Measurements from ENCODE around the gene EBNA1BP2. TPM values are rescaled to one million over a fixed set of nuclear protein-coding genes. Genes with fewer than 3 reads are reported as not detected.

Gene EBNA1BP2
- total and polyA plus RNA-seq, 4 donors: 28.0 to 58.6 (median 40.8) TPM

DNA sequence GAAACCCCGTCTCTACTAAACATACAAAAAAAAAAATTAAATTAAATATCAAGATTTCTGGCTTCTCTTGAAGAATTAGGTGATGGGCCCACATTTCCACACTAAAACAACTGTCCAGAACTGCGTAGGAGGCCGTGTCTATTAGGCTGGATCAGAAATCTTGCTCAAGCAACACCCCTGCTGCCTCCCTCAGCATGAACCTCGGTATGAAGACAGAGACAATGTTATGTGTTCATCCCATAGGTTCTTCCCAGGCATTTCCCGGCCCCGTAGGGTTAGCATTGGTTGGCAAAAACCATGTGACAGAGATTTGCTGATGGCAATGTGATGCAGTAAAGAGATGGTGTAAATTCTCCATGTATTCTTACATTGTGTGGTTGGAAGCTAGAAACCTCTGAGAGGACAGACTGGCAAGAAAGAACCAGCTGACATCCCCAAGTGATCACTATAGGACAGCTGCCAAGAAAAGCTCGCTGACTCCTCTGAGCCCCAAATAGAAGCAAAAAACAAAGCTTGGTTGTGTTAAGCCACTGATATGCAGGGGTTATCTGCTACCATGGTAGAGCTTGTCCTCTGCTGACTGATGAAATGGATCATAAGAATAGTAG, 34.5 kb downstream of the EBNA1BP2 start:
- no peak for ATAC-seq (ENCODE audit: low FRiP score)

DNA sequence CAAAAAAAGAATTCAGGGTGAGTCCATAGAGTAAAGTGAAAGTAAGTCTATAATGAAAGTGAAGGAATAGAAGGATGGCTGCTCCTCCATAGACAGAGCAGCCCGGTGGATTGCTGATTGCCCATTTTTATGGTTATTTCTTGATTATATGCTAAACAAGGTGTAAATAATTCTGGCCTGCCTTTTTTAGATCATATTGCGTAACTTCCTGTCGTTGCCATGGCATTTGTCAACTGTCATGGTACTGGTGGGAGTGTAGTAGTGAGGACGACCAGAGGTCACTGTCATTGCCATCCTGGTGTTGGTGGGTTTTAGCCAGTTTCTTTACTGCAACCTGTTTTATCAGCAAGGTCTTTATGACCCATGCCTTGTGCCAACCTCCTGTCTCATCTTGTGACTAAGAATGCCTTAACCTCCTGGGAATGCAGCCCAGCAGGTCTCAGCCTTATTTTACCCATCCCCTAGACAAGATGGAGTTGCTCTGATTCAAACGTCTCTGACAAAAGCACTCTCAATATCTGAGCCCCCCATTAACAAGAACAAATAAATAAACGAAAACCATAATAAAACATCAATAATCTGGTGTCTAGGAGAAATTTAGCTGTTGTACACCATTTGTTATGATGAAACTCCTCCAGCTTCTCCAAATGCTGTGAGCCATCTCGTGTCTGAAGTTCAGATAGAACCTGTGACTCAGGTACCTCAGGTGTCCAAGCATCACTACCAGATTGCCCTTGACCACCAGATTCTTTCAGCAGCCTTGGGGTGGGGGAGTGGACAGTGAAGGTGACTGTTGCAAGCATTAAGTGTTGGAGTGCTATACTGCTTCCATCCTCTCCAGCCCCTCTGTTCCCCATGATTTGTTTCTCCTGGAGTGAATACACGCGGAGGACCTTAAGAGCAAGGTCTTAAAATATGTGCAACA, 36.0 kb downstream of the EBNA1BP2 start:
- H3K9me3 ChIP-seq (ENCODE audit: control insufficient read depth, low read length): no peaks in the 10 kb centered on the region
- no peak overlapping the region for H3K4me3 ChIP-seq (ENCODE audit: low read length in 2 of 2)
- 69 to 75% methylated on average over 9 of the region's 9 CpGs for WGBS, 2 donors
- H3K27ac ChIP-seq (ENCODE audit: low read depth in 1 of 2, low read length in 2 of 2): no peak overlapping the region
- intact Hi-C loops (cut with DNase I): no loop called here
- H3K27me3 ChIP-seq (ENCODE audit: control insufficient read depth in 1 of 2, insufficient read depth in 2 of 2, low read length in 1 of 2): no peaks in the 10 kb centered on the region
- DNase-seq (no peak), ATAC-seq (ENCODE audit: low FRiP score) (no peak)
- H3K4me1 ChIP-seq (ENCODE audit: control insufficient read depth in 1 of 2, insufficient read depth in 2 of 2, low read length in 2 of 2): no peaks in the 10 kb centered on the region
- H3K36me3 ChIP-seq (ENCODE audit: control insufficient read depth in 1 of 2, insufficient read depth in 2 of 2, low read length in 1 of 2): no peaks in the 10 kb centered on the region

More for the DNA sequence above, 34.5 kb downstream of the EBNA1BP2 start:
- H3K36me3 ChIP-seq (ENCODE audit: control insufficient read depth in 1 of 2, insufficient read depth in 2 of 2, low read length in 1 of 2): no peaks in the 10 kb centered on the region
- no peaks in the 10 kb centered on the region for H3K9me3 ChIP-seq (ENCODE audit: control insufficient read depth, low read length)
- H3K4me1 ChIP-seq (ENCODE audit: control insufficient read depth in 1 of 2, insufficient read depth in 2 of 2, low read length in 2 of 2): no peaks in the 10 kb centered on the region
- no peak overlapping the region for H3K27ac ChIP-seq (ENCODE audit: low read depth in 1 of 2, low read length in 2 of 2)
- H3K27me3 ChIP-seq (ENCODE audit: control insufficient read depth in 1 of 2, insufficient read depth in 2 of 2, low read length in 1 of 2): no peaks in the 10 kb centered on the region
- WGBS, 2 donors: 78 to 81% methylated on average over 7 of the region's 7 CpGs
- intact Hi-C loops (cut with DNase I): no loop called here
- DNase-seq: no peak
- H3K4me3 ChIP-seq (ENCODE audit: low read length in 2 of 2): no peak overlapping the region

DNA sequence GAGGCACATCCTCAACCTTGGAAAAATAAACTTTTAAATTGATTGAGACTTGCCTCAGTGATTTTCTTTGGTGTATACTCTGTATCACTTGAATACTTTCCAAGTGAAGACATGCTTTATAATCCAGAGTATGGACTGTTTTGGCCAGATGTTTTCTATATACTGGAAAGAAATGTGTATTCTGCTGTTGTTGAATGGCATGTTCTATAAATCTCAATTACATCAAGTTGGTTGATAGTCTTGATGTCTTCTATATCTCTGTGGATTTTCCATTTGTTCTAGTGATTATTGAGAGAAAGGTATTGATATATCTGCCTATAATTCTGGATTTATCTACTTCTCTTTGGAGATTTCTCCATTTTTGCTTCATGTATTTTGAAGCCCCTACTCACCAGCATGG, 37.5 kb downstream of the EBNA1BP2 start:
- ATAC-seq (ENCODE audit: low FRiP score): no peak
- no peaks in the 10 kb centered on the region for H3K27me3 ChIP-seq (ENCODE audit: control insufficient read depth in 1 of 2, insufficient read depth in 2 of 2, low read length in 1 of 2)
- intact Hi-C loops (cut with DNase I): no loop called here

DNA sequence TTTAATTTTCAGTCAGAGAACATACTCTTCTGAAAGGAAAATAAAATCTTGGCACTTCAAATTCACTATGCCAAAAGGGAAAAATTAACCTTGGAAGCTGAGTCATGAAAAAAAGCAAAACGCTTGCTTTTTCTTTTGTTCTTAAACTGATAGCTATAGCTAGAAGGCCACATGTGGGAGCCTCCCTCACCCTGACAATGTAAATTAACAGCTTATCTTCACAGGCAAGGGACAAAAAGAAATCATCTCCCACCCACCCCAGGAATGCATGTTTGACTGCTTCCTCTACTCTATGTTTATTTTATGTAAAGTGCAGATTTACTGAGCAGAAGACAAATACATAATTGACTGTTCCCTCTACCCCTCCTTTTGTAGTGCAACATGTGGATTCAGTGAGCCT, 38.0 kb downstream of the EBNA1BP2 start:
- DNase-seq: no peak
- WGBS, 2 donors: 19 to 21% methylated on average over 1 of the region's 1 CpG
- no peak for ATAC-seq (ENCODE audit: low FRiP score)
- intact Hi-C loops (cut with DNase I): no loop called here
- Histone ChIP-seq H3K4me3 (ENCODE audit: low read length in 2 of 2) (no peak overlapping the region), H3K9me3 (ENCODE audit: control insufficient read depth, low read length) (peaks cover 2% of the 10 kb centered on the region), H3K4me1 (ENCODE audit: control insufficient read depth in 1 of 2, insufficient read depth in 2 of 2, low read length in 2 of 2) (no peaks in the 10 kb centered on the region), H3K36me3 (ENCODE audit: control insufficient read depth in 1 of 2, insufficient read depth in 2 of 2, low read length in 1 of 2) (no peaks in the 10 kb centered on the region), H3K27me3 (ENCODE audit: control insufficient read depth in 1 of 2, insufficient read depth in 2 of 2, low read length in 1 of 2) (no peaks in the 10 kb centered on the region), H3K27ac (ENCODE audit: low read depth in 1 of 2, low read length in 2 of 2) (no peak overlapping the region)

More for the DNA sequence above, 37.5 kb downstream of the EBNA1BP2 start:
- no peak for DNase-seq
- Histone ChIP-seq H3K27ac (ENCODE audit: low read depth in 1 of 2, low read length in 2 of 2) (no peak overlapping the region), H3K4me1 (ENCODE audit: control insufficient read depth in 1 of 2, insufficient read depth in 2 of 2, low read length in 2 of 2) (no peaks in the 10 kb centered on the region), H3K4me3 (ENCODE audit: low read length in 2 of 2) (no peak overlapping the region), H3K36me3 (ENCODE audit: control insufficient read depth in 1 of 2, insufficient read depth in 2 of 2, low read length in 1 of 2) (no peaks in the 10 kb centered on the region), H3K9me3 (ENCODE audit: control insufficient read depth, low read length) (peaks cover under 1% of the 10 kb centered on the region)

DNA sequence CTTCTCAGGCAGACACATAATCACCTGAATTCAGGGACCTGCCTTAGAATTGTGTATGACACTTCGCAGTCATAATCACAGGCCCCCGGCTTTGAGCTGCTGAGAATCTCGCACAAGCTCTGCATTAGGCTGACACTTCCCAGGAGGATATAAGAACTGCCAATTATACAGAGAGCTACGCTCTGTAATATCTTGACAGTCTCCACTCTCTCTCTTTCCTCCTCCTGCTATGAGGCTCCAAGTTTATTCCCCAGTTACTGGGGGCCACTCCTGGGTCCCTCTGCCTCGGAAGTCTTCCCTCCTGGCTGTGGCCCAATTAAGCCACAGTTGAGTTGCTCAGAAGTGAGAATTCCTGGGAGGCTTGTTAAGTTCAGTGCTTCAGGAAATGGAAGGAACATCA, 42.7 kb downstream of the EBNA1BP2 start:
- Histone ChIP-seq H3K9me3 (ENCODE audit: control insufficient read depth, low read length) (peaks cover 3% of the 10 kb centered on the region), H3K36me3 (ENCODE audit: control insufficient read depth in 1 of 2, insufficient read depth in 2 of 2, low read length in 1 of 2) (no peaks in the 10 kb centered on the region), H3K27ac (ENCODE audit: low read depth in 1 of 2, low read length in 2 of 2) (no peak overlapping the region), H3K4me3 (ENCODE audit: low read length in 2 of 2) (no peak overlapping the region), H3K4me1 (ENCODE audit: control insufficient read depth in 1 of 2, insufficient read depth in 2 of 2, low read length in 2 of 2) (no peaks in the 10 kb centered on the region), H3K27me3 (ENCODE audit: control insufficient read depth in 1 of 2, insufficient read depth in 2 of 2, low read length in 1 of 2) (no peaks in the 10 kb centered on the region)
- WGBS, 2 donors: 54 to 55% methylated on average over 5 of the region's 5 CpGs
- DNase-seq (no peak), ATAC-seq (ENCODE audit: low FRiP score) (no peak)
- intact Hi-C loops (cut with DNase I): no loop called here

DNA sequence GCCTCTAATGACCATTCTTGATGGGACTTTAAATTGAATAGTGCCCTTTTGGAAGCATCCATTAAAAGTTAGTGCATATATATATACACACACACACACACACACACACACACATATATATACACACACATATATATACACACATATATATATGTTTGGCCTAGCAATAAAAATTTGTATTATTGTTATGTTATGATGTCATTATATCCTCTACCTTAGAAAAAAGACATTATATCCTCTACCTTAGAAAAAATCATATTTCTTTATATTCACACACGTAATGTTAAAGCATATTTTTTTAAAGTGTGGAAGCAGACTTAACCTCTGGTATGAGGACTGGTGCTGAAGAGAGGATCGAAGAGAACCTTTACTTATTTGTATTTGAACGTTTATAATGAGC, 43.3 kb downstream of the EBNA1BP2 start:
- DNase-seq: no peak
- WGBS, 2 donors: 76 to 79% methylated on average over 3 of the region's 3 CpGs
- intact Hi-C loops (cut with DNase I): no loop called here
- Histone ChIP-seq H3K36me3 (ENCODE audit: control insufficient read depth in 1 of 2, insufficient read depth in 2 of 2, low read length in 1 of 2) (no peaks in the 10 kb centered on the region), H3K9me3 (ENCODE audit: control insufficient read depth, low read length) (peaks cover 3% of the 10 kb centered on the region), H3K4me3 (ENCODE audit: low read length in 2 of 2) (no peak overlapping the region), H3K4me1 (ENCODE audit: control insufficient read depth in 1 of 2, insufficient read depth in 2 of 2, low read length in 2 of 2) (no peaks in the 10 kb centered on the region), H3K27ac (ENCODE audit: low read depth in 1 of 2, low read length in 2 of 2) (no peak overlapping the region), H3K27me3 (ENCODE audit: control insufficient read depth in 1 of 2, insufficient read depth in 2 of 2, low read length in 1 of 2) (no peaks in the 10 kb centered on the region)
- ATAC-seq (ENCODE audit: low FRiP score): no peak

DNA sequence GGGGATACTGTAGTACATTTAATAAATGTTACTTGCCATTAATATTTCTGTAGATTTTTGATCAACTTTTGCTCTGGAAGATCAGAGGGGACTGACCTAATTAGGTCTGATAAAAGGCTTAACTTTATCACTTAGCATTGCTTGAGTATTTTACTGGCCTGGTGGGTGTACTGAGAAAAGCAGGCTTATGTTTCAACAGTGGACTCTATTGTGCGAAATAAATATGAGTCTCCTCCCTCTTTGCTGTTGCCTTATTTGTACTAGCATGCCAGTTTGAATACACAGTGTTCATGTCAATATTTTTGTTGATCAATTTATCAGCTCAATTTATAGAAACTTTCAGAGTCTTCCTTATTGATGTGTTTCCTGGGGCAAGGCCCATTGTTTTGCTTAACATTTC, 49.1 kb downstream of the EBNA1BP2 start:
- no peaks in the 10 kb centered on the region for H3K27me3 ChIP-seq (ENCODE audit: control insufficient read depth in 1 of 2, insufficient read depth in 2 of 2, low read length in 1 of 2)
- H3K9me3 ChIP-seq (ENCODE audit: control insufficient read depth, low read length): peaks cover 1% of the 10 kb centered on the region
- no peak for ATAC-seq (ENCODE audit: low FRiP score)
- no peak for DNase-seq
- 81 to 84% methylated on average over 1 of the region's 1 CpG for WGBS, 2 donors
- H3K27ac ChIP-seq (ENCODE audit: low read depth in 1 of 2, low read length in 2 of 2): no peak overlapping the region
- H3K36me3 ChIP-seq (ENCODE audit: control insufficient read depth in 1 of 2, insufficient read depth in 2 of 2, low read length in 1 of 2): no peaks in the 10 kb centered on the region
- intact Hi-C loops (cut with DNase I): no loop called here
- no peak overlapping the region for H3K4me3 ChIP-seq (ENCODE audit: low read length in 2 of 2)
- H3K4me1 ChIP-seq (ENCODE audit: control insufficient read depth in 1 of 2, insufficient read depth in 2 of 2, low read length in 2 of 2): no peaks in the 10 kb centered on the region

DNA sequence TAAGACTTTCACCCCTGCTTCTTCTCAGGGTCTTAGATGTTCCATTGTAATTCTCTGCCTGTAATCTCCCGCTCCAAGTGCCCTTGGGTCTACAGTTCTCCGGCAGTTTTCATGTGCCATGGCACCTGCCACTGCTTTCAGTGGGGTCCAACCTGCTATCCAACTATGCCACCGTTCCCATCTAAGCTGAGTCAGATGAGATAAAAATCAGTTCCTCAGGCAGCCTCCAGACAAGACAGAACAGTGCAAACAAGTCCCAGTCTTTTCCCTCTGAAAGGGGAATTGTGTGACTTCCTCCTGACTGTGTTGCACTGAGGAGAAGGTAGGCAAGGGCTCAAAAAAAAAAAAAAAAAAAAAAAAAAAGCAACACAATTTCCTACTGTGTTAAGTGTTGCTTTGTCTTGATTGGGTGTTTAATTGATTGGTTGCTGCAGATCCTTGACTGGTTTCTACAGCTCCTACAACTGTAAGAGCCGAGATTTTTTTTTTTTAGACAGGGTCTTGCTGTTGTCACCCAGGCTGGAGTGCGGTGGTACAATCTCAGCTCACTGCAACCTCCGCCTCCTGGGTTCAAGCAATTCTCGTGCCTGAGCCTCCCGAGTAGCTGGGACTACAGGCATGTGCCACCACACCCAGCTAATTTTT, 50.7 kb downstream of the EBNA1BP2 start:
- no peaks in the 10 kb centered on the region for H3K36me3 ChIP-seq (ENCODE audit: control insufficient read depth in 1 of 2, insufficient read depth in 2 of 2, low read length in 1 of 2)
- no peak overlapping the region for H3K27ac ChIP-seq (ENCODE audit: low read depth in 1 of 2, low read length in 2 of 2)
- ATAC-seq (ENCODE audit: low FRiP score): no peak

More for the DNA sequence above, 50.7 kb downstream of the EBNA1BP2 start:
- no peak for DNase-seq
- Histone ChIP-seq H3K4me3 (ENCODE audit: low read length in 2 of 2) (no peak overlapping the region), H3K4me1 (ENCODE audit: control insufficient read depth in 1 of 2, insufficient read depth in 2 of 2, low read length in 2 of 2) (no peaks in the 10 kb centered on the region), H3K9me3 (ENCODE audit: control insufficient read depth, low read length) (no peaks in the 10 kb centered on the region), H3K27me3 (ENCODE audit: control insufficient read depth in 1 of 2, insufficient read depth in 2 of 2, low read length in 1 of 2) (no peaks in the 10 kb centered on the region)
- intact Hi-C loops (cut with DNase I): no loop called here
- WGBS, 2 donors: 88 to 92% methylated on average over 8 of the region's 8 CpGs

Measured in aorta (tissue), 5 donors.